K562 (cell line): Measurements from ENCODE around the gene NDOR1. TPM values are rescaled to one million over a fixed set of nuclear protein-coding genes. Genes with fewer than 3 reads are reported as not detected.

Source experiments
- MEF2D ChIP-seq: conservative IDR thresholded peaks from 2 replicates; pipeline ENCODE4 v1.6.1; 2016; ENCODE audit warnings: low read depth, missing genetic modification characterization, missing compliant biosample characterization
- MXI1 ChIP-seq: IDR thresholded peaks from 2 replicates; pipeline ENCODE4 v1.6.1; 2011; ENCODE audit warnings: low read depth, mild to moderate bottlenecking, improper control_type of control experiment, low read length
- POLR2G ChIP-seq: fragments of 200-400 bp; formaldehyde crosslinking; IDR thresholded peaks from 2 replicates; pipeline ENCODE4 v1.6.1; 2017; ENCODE audit warnings: low read depth, mild to moderate bottlenecking, antibody characterized with exemption, low read length, moderate library complexity
- RBM17 ChIP-seq: fragments of 200-400 bp; formaldehyde crosslinking; IDR thresholded peaks from 2 replicates; pipeline ENCODE4 v1.6.1; 2017; ENCODE audit warnings: low read depth, mild to moderate bottlenecking, low read length, borderline replicate concordance
- SMC3 ChIP-seq: conservative IDR thresholded peaks from 2 replicates; pipeline ENCODE4 v1.6.1; 2011; ENCODE audit warnings: low read depth, low read length, improper control_type of control experiment; ENCODE audit not compliant: insufficient read depth
- STAG1 ChIP-seq: sonication (generic); formaldehyde crosslinking; IDR thresholded peaks from 2 replicates; pipeline ENCODE4 v1.5.0; 2020; ENCODE audit warnings: missing genetic modification reagents, borderline replicate concordance
- TAF1 ChIP-seq: IDR thresholded peaks from 2 replicates; pipeline ENCODE4 v1.6.1; 2011; ENCODE audit warnings: mild to moderate bottlenecking, low read length, moderate library complexity; ENCODE audit not compliant: insufficient read depth, control insufficient read depth, severe bottlenecking; ENCODE audit errors: extremely low read depth
- TBL1XR1 ChIP-seq, 2 experiments: IDR thresholded peaks; 2 replicates each; pipeline ENCODE4 v1.6.1; 2012; ENCODE audit warnings: improper control_type of control experiment in 2 of 2, low read length in 2 of 2, mild to moderate bottlenecking in 1 of 2
- TBP ChIP-seq: optimal IDR thresholded peaks from 2 replicates; pipeline ENCODE3; 2011; ENCODE audit warnings: low read depth, low read length, improper control_type of control experiment
- ZBTB7A ChIP-seq: IDR thresholded peaks from 2 replicates; pipeline ENCODE4 v1.6.1; 2011; ENCODE audit warnings: low read depth, mild to moderate bottlenecking, low read length, moderate library complexity, borderline replicate concordance; ENCODE audit not compliant: control insufficient read depth
- ZNF282 ChIP-seq: sonication (generic); formaldehyde crosslinking; IDR thresholded peaks from 2 replicates; pipeline ENCODE4 v1.8.1; 2023; ENCODE audit warnings: missing genetic modification reagents
- ZNF589 ChIP-seq: fragments of 200-800 bp; sonication (Bioruptor generic); IDR thresholded peaks from 2 replicates; pipeline ENCODE4 v1.6.1; 2016; ENCODE audit warnings: low read depth, missing genetic modification characterization, missing compliant biosample characterization
- polyA plus RNA-seq, 8 experiments: library from polyadenylated mRNA; depleted of rRNA in 4 of 8; stranded (reverse) in 5 of 8; unstranded in 3 of 8; fragments of >200 nt; fragmentation: Nextera tagmentation in 2 of 8; fragmentation: Illumina TruSeq in 1 of 8; extraction: Ambion mirVana in 2 of 8; extraction: Trizol in 1 of 8; gene quantifications; 2 replicates each; pipeline versions ENCODE4 v1.2.1 to v1.2.3, GENCODE V29; 2011 to 2014; ENCODE audit warnings: inconsistent platforms in 1 of 8, missing spikeins in 1 of 8
- total RNA-seq, 7 experiments: library from RNA; depleted of rRNA in 6 of 7; stranded (reverse); fragments of >200 nt in 6 of 7; fragmentation: Illumina TruSeq in 2 of 7; extraction: Trizol in 2 of 7; gene quantifications; 2 replicates each; pipeline versions ENCODE4 v1.2.1 to v1.2.3, GENCODE V29; 2011 to 2021; ENCODE audit warnings: low replicate concordance in 1 of 7
- TF ChIP-seq, protein P1 (sequence below): fragments of 450-650 bp; IDR thresholded peaks from 2 replicates; pipeline ENCODE4 v1.6.1; 2018; ENCODE audit warnings: mild to moderate bottlenecking, low read depth; ENCODE audit not compliant: partially characterized antibody
- TF ChIP-seq, protein P2 (sequence below): sonication (generic); formaldehyde crosslinking; IDR thresholded peaks from 2 replicates; pipeline ENCODE4 v1.8.1; 2022; ENCODE audit warnings: missing genetic modification reagents
- TF ChIP-seq, protein P3 (sequence below), 2 experiments: fragments of 450-650 bp; formaldehyde crosslinking in 1 of 2; IDR thresholded peaks; 2 replicates each; pipeline versions ENCODE4 v1.4.0 to v1.6.1; 2014 to 2020; ENCODE audit warnings: mild to moderate bottlenecking in 2 of 2, borderline replicate concordance in 1 of 2, low read depth in 1 of 2

Gene NDOR1
- total and polyA plus RNA-seq, 9 of the 15 experiments (the other 6 are each of a cell fraction or from before 2014, with no cell fraction given) = 0.06 to 36.9 (median 6.9) TPM

DNA sequence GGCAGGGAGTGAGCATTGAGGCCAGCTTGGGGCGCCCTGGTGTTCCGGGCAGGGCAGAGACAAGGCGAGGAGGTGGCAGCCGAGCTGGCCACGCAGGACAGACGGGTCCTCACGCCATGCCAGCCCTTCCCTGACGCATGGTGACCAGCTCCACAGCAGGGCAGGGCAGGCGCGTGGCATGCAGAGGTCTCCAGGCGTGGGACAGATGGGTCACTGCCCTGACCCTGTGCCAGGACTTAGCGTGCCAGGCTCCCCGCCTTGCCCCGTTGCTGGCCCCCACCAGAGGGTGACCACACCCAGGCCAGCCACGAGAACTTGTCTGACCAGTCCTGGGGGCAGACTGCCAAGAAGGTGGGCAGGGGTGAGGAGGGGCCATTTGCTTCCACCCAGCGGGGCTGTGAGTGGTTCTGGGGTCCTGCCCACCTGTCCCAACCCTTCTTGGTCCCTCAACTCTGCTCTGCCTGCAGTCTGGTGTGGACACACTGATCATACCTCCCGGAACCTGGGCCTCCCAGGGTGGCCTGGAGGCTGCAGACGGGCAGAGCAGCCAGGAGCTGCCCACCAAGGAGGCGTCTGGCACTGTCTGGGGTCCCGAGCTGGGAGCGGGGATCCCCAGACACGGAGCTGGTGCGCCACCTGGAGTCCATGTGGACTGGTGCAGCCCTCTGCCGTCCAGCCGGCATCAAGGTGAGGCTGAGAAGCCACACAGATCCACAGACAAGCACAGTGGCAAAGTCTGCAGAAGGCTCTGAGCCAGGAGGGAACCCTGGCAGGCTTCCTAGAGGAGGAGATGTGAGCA, 21.8 kb downstream of the NDOR1 start, which contains the start of gene RNF224 (continued):
- TF ChIP-seq TAF1 = no peak
- TF ChIP-seq, protein P1, sequence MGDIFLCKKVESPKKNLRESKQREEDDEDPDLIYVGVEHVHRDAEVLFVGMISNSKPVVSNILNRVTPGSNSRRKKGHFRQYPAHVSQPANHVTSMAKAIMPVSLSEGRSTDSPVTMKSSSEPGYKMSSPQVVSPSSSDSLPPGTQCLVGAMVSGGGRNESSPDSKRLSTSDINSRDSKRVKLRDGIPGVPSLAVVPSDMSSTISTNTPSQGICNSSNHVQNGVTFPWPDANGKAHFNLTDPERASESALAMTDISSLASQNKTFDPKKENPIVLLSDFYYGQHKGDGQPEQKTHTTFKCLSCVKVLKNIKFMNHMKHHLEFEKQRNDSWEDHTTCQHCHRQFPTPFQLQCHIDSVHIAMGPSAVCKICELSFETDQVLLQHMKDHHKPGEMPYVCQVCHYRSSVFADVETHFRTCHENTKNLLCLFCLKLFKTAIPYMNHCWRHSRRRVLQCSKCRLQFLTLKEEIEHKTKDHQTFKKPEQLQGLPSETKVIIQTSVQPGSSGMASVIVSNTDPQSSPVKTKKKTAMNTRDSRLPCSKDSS = no peak
- TF ChIP-seq ZBTB7A = peak; percentile 56
- TF ChIP-seq MEF2D (tag) = no peak
- 0 out of 4 replicates have a peak, but pooled peaks of 1 of the 2 experiments have one; percentile 34 for TF ChIP-seq TBL1XR1 (IDR thresholded peaks at IDR 0.05; ENCODE audit: low read length in 2 of 2)
- no peak for TF ChIP-seq RBM17
- TF ChIP-seq MXI1 = no peak
- TF ChIP-seq SMC3 = peak; percentile 97
- TF ChIP-seq POLR2G = peak; percentile 48; the same call in 1 of the 2 replicates
- TF ChIP-seq, protein P2, sequence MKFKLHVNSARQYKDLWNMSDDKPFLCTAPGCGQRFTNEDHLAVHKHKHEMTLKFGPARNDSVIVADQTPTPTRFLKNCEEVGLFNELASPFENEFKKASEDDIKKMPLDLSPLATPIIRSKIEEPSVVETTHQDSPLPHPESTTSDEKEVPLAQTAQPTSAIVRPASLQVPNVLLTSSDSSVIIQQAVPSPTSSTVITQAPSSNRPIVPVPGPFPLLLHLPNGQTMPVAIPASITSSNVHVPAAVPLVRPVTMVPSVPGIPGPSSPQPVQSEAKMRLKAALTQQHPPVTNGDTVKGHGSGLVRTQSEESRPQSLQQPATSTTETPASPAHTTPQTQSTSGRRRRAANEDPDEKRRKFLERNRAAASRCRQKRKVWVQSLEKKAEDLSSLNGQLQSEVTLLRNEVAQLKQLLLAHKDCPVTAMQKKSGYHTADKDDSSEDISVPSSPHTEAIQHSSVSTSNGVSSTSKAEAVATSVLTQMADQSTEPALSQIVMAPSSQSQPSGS (CRISPR knock-in tag) = no peak
- peak; percentile 86 for TF ChIP-seq STAG1 (CRISPR knock-in tag)
- TF ChIP-seq, protein P3, sequence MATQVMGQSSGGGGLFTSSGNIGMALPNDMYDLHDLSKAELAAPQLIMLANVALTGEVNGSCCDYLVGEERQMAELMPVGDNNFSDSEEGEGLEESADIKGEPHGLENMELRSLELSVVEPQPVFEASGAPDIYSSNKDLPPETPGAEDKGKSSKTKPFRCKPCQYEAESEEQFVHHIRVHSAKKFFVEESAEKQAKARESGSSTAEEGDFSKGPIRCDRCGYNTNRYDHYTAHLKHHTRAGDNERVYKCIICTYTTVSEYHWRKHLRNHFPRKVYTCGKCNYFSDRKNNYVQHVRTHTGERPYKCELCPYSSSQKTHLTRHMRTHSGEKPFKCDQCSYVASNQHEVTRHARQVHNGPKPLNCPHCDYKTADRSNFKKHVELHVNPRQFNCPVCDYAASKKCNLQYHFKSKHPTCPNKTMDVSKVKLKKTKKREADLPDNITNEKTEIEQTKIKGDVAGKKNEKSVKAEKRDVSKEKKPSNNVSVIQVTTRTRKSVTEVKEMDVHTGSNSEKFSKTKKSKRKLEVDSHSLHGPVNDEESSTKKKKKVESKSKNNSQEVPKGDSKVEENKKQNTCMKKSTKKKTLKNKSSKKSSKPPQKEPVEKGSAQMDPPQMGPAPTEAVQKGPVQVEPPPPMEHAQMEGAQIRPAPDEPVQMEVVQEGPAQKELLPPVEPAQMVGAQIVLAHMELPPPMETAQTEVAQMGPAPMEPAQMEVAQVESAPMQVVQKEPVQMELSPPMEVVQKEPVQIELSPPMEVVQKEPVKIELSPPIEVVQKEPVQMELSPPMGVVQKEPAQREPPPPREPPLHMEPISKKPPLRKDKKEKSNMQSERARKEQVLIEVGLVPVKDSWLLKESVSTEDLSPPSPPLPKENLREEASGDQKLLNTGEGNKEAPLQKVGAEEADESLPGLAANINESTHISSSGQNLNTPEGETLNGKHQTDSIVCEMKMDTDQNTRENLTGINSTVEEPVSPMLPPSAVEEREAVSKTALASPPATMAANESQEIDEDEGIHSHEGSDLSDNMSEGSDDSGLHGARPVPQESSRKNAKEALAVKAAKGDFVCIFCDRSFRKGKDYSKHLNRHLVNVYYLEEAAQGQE (IDR thresholded peaks at IDR 0.05; ENCODE audit: borderline replicate concordance) = peak; percentile 95
- TF ChIP-seq, protein P3 (CRISPR knock-in tag; IDR thresholded peaks at IDR 0.05; ENCODE audit: low read depth) = no peak
- peak; percentile 26 for TF ChIP-seq TBP
- no peak for TF ChIP-seq ZNF589 (CRISPR knock-in tag)
- no peak for TF ChIP-seq ZNF282 (CRISPR knock-in tag)
